Measurements from ENCODE around the gene C16orf86. TPM values are rescaled to one million over a fixed set of nuclear protein-coding genes. Genes with fewer than 3 reads are reported as not detected.

The C16orf86 gene
- total RNA-seq, 4 donors from 2014 or later, result 5.0 to 8.3 (median 7.6) TPM

DNA sequence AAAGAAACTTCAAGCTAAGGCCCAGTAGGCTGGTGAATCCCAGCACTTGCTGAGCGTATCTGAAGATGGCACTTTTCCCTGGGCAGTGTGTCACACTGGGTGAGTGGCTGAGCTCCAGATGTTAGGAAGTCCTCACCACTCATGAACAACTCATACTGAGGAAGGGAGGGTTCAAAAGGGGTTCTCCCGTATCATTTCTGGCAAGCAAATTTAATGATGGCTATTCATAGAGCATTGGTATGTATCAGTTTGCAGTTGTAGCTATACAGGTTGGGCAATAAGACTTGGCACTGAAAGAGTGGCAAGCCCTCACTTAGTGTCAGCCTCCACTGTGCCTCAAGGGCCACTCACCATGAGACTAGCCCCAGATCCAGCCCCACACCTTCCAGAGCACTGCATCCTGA lies 41.8 kb downstream of the C16orf86 start:
- ATAC-seq (ENCODE audit: low FRiP score), result no peak
- no peak for DNase-seq (ENCODE audit: low spot score)
- TF ChIP-seq, protein P1, sequence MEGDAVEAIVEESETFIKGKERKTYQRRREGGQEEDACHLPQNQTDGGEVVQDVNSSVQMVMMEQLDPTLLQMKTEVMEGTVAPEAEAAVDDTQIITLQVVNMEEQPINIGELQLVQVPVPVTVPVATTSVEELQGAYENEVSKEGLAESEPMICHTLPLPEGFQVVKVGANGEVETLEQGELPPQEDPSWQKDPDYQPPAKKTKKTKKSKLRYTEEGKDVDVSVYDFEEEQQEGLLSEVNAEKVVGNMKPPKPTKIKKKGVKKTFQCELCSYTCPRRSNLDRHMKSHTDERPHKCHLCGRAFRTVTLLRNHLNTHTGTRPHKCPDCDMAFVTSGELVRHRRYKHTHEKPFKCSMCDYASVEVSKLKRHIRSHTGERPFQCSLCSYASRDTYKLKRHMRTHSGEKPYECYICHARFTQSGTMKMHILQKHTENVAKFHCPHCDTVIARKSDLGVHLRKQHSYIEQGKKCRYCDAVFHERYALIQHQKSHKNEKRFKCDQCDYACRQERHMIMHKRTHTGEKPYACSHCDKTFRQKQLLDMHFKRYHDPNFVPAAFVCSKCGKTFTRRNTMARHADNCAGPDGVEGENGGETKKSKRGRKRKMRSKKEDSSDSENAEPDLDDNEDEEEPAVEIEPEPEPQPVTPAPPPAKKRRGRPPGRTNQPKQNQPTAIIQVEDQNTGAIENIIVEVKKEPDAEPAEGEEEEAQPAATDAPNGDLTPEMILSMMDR (IDR thresholded peaks at IDR 0.05), result no peak

DNA sequence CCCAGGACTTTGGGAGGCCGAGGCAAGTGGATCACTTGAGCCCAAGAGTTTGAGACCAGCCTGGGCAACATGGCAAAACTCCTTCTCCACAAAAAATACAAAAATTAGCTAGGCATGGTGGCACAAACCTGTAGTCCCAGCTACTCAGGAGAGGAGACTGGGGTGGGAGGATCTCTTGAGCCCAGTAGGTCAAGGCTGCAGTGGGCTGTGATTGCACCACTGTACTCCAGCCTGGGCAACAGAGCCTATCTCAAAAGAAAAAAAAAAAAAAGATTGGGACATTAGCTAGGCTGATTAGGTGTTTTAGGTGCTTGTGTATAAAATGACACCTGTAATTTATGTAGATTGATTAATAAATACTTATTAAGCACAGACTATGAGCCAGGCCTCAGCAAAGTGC lies 42.4 kb downstream of the C16orf86 start:
- DNase-seq (ENCODE audit: low spot score) (no peak), ATAC-seq (ENCODE audit: low FRiP score) (no peak)

DNA sequence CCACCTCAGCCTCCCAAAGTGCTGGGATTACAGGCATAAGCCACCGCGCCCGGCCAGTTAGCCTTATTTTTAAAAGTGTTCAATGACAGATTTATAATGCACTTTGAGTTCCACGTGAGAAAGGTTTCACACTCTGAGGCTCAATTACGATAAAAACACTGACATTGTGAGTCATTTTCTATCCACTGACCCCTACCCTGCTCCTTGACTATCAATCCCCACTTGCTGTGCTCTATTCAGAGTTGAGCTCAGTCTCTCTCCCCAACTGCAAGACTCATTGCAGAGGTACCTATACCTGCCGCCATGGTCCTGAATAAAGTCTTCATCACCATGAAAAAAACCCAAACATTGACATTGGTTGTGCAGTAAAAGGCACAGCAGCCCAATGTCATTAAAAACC lies 44.0 kb downstream of the C16orf86 start:
- TF ChIP-seq, protein P1 (IDR thresholded peaks at IDR 0.05), result no peak
- no peak for ATAC-seq (ENCODE audit: low FRiP score)
- no peak for DNase-seq (ENCODE audit: low spot score)

More for the DNA sequence above, 42.4 kb downstream of the C16orf86 start:
- TF ChIP-seq, protein P1 (IDR thresholded peaks at IDR 0.05), result no peak

DNA sequence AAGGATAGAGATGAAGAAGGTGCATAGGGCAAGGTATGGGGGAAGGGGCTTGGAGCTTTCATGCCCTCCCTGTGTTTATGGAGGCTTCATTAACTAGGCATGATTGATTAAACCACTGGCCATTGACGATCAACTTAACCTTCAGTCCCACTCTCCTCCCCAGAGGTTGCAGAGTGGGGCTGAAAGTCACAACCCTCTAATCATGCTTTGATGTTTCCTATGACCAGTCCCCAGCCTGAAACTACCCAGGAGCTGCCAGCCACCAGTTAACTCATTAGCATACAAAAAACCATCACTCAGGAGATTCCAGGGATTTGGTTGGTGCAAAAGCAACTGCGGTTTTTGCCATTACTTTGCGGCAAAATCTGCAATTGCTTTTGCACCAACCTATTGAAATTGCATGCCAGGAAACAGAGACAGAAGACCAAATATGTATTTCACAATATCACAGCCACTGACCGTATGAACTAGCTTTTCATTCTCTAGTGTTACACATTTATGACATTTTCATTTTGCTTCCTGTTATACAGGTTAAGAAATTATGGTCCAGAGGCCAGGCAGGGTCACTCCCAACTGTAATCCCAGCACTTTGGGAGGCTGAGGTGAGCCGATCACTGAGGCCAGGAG lies 47.1 kb downstream of the C16orf86 start:
- DNase-seq (ENCODE audit: low spot score) (no peak), ATAC-seq (ENCODE audit: low FRiP score) (no peak)
- TF ChIP-seq, protein P1 (IDR thresholded peaks at IDR 0.05), result no peak

DNA sequence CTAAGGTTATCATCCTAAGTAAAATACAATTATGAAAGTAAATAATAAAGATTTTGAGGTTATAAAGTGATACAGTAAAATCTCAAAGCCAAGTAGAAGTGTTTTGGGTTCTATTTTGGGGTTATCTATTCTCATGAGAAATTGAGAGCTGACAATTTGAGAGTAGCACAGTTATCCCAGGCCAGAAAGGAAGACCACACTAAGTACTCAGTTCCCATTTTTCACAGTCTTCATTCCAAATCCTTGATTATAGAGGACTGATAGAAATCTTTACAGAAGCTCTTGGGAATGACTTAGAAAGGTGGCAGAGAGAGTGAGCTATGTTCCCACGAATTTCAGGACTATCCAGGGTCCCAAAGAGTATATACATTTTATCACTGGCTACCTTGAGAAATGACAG lies 47.9 kb downstream of the C16orf86 start:
- ATAC-seq (ENCODE audit: low FRiP score) (no peak), DNase-seq (ENCODE audit: low spot score) (no peak)
- TF ChIP-seq, protein P1 (IDR thresholded peaks at IDR 0.05), result no peak

DNA sequence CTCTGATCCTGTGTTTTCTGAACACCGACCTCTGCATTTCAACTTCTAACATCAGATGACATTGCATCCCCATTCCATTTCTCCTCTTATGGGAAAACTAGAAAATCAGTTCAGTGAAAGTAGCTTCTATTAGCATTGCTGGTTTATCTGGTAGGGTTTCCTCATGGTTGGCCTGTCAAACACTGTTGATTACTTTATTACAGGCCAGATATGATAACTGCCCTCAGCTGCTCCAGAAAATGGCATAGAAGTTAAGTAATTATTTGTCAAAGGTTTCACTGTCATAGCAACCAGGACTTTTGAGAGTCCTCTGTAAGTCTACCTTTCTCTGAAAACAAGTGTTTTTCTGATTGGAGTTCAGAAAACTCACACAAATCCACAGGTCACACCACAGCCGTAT lies 49.5 kb downstream of the C16orf86 start:
- DNase-seq (ENCODE audit: low spot score), result no peak
- TF ChIP-seq, protein P1 (IDR thresholded peaks at IDR 0.05), result no peak
- no peak for ATAC-seq (ENCODE audit: low FRiP score)

Other genes starting within 250 kb of the C16orf86 start
- 1 to 10 TPM in 3 of 4 donors, not detected in 1; 1.7 to 2.7 (median 2.0) TPM for gene HSD11B2, start 235.7 kb upstream of the C16orf86 start, total RNA-seq
- 100 to 1,000 TPM in 3 of 4 donors, 10 to 100 TPM in 1; 67.8 to 154 (median 124) TPM for gene ATP6V0D1, start 185.7 kb upstream of the C16orf86 start, total RNA-seq
- not detected for gene AGRP, start 183.3 kb upstream of the C16orf86 start, total RNA-seq
- 10 to 100 TPM; 27.4 to 91.1 (median 64.8) TPM for gene RIPOR1, start 138.0 kb upstream of the C16orf86 start, total RNA-seq
- gene CTCF, start 104.3 kb upstream of the C16orf86 start, total RNA-seq, result 10 to 100 TPM; 24.2 to 42.9 (median 28.2) TPM
- gene CARMIL2, start 21.7 kb upstream of the C16orf86 start, total RNA-seq, result 1 to 10 TPM in 3 of 4 donors, under 1 TPM in 1; 0.93 to 7.6 (median 2.4) TPM
- gene ACD, start 6.6 kb upstream of the C16orf86 start, total RNA-seq, result 10 to 100 TPM in 3 of 4 donors, 1 to 10 TPM in 1; 9.5 to 21.3 (median 18.4) TPM
- 10 to 100 TPM in 1 of 4 donors, 1 to 10 TPM in 3; 3.2 to 12.5 (median 4.6) TPM for gene PARD6A, start 5.9 kb upstream of the C16orf86 start, total RNA-seq
- 10 to 100 TPM in 3 of 4 donors, 1 to 10 TPM in 1; 7.7 to 17.8 (median 13.7) TPM for gene ENKD1, start 64 bp upstream of the C16orf86 start, total RNA-seq
- 10 to 100 TPM; 10.9 to 25.2 (median 20.1) TPM for gene GFOD2, start 52.5 kb downstream of the C16orf86 start, total RNA-seq
- 1 to 10 TPM; 6.0 to 9.8 (median 8.3) TPM for gene RANBP10, start 139.7 kb downstream of the C16orf86 start, total RNA-seq
- 1 to 10 TPM in 2 of 4 donors, under 1 TPM in 2; 0.60 to 1.9 (median 1.1) TPM for gene TSNAXIP1, start 140.1 kb downstream of the C16orf86 start, total RNA-seq
- gene THAP11, start 175.5 kb downstream of the C16orf86 start, total RNA-seq, result 10 to 100 TPM; 37.4 to 61.6 (median 48.3) TPM
- 100 to 1,000 TPM in 2 of 4 donors, 10 to 100 TPM in 2; 79.0 to 150 (median 110) TPM for gene NUTF2, start 180.1 kb downstream of the C16orf86 start, total RNA-seq
- gene CENPT, start 180.9 kb downstream of the C16orf86 start, total RNA-seq, result 100 to 1,000 TPM in 1 of 4 donors, 10 to 100 TPM in 3; 22.9 to 135 (median 37.8) TPM
- gene EDC4, start 206.2 kb downstream of the C16orf86 start, total RNA-seq, result 10 to 100 TPM; 27.3 to 92.2 (median 43.0) TPM
- 1 to 10 TPM in 2 of 4 donors, not detected in 2; 3.0 to 5.5 TPM for gene NRN1L, start 218.1 kb downstream of the C16orf86 start, total RNA-seq
- 10 to 100 TPM; 16.1 to 24.6 (median 19.9) TPM for gene PSKH1, start 226.4 kb downstream of the C16orf86 start, total RNA-seq